ENCODE data around the gene LRRC14B. TPM values are rescaled to one million over a fixed set of nuclear protein-coding genes. Genes with fewer than 3 reads are reported as not detected.

The LRRC14B gene
- polyA plus RNA-seq, 3 donors: not detected

DNA sequence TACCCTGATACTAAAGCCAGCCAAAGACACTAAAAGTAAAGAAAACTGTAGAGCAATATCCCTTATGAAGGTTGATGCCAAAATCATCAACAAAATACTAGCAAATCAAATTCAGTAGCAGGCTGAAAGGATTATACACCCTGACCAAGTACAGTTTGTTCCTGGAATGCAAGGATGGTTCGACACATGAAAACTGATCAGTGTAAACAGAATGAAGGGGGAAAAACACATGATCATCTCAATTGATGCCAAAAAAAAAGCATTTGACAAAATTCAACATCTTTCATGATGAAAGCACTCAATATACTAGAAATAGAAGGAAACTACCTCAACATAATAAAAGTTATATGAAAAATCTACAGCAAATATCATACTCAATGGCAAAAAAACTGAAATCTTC, 43.5 kb upstream of the LRRC14B start:
- Histone ChIP-seq H3K4me2 (replicated peaks; ENCODE audit: extremely low read depth, low read length, poor library complexity, severe bottlenecking) (no peak overlapping the region), H3K9me3 (replicated peaks in 1 of 2; ENCODE audit: control insufficient read depth in 1 of 2, insufficient read depth in 1 of 2, low read length in 2 of 2) (peaks cover 18 to 22% of the 10 kb centered on the region in 2 donors), H3K9ac (ENCODE audit: insufficient read depth, low read length, poor library complexity, severe bottlenecking) (no peak overlapping the region), H3K27me3 (ENCODE audit: control insufficient read depth in 2 of 2, insufficient read depth in 2 of 2, low read length in 2 of 2) (no peaks in the 10 kb centered on the region), H4K20me1 (ENCODE audit: insufficient read depth, low read length) (no peaks in the 10 kb centered on the region), H3K4me3 (replicated peaks in 1 of 3; ENCODE audit: low read depth in 2 of 3, low read length in 3 of 3) (no peak overlapping the region), H3K27ac (ENCODE audit: low read depth in 1 of 2, low read length in 2 of 2) (no peak overlapping the region), H2AFZ (ENCODE audit: insufficient read depth, low read depth, low read length, poor library complexity, severe bottlenecking) (no peak overlapping the region), H3K36me3 (replicated peaks in 1 of 2; ENCODE audit: control insufficient read depth in 1 of 2, insufficient read depth in 2 of 2, low read length in 2 of 2) (no peaks in the 10 kb centered on the region), H3K4me1 (ENCODE audit: control insufficient read depth in 1 of 2, insufficient read depth in 2 of 2, low read length in 2 of 2) (no peaks in the 10 kb centered on the region), H3K79me2 (ENCODE audit: insufficient read depth, low read length) (no peaks in the 10 kb centered on the region)
- peaks cover 0 to 4% (median 0%) of the 10 kb centered on the region in 3 donors for H3K27me3 Mint-ChIP-seq (ENCODE audit: low read depth in 3 of 3)
- H3K4me3 Mint-ChIP-seq: no peak overlapping the region
- no CpG with 5 or more reads among the region's 1 CpG for WGBS (ENCODE audit: insufficient coverage)
- intact Hi-C loops (cut with micrococcal nuclease): no loop called here
- no peaks in the 10 kb centered on the region for H3K36me3 Mint-ChIP-seq
- peaks cover 15 to 31% (median 26%) of the 10 kb centered on the region in 7 donors for H3K9me3 Mint-ChIP-seq
- TF ChIP-seq, protein P1, sequence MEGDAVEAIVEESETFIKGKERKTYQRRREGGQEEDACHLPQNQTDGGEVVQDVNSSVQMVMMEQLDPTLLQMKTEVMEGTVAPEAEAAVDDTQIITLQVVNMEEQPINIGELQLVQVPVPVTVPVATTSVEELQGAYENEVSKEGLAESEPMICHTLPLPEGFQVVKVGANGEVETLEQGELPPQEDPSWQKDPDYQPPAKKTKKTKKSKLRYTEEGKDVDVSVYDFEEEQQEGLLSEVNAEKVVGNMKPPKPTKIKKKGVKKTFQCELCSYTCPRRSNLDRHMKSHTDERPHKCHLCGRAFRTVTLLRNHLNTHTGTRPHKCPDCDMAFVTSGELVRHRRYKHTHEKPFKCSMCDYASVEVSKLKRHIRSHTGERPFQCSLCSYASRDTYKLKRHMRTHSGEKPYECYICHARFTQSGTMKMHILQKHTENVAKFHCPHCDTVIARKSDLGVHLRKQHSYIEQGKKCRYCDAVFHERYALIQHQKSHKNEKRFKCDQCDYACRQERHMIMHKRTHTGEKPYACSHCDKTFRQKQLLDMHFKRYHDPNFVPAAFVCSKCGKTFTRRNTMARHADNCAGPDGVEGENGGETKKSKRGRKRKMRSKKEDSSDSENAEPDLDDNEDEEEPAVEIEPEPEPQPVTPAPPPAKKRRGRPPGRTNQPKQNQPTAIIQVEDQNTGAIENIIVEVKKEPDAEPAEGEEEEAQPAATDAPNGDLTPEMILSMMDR (IDR thresholded peaks at IDR 0.05): no peak
- no peak for DNase-seq
- no peak overlapping the region for H3K27ac Mint-ChIP-seq
- H3K4me1 Mint-ChIP-seq: no peaks in the 10 kb centered on the region

DNA sequence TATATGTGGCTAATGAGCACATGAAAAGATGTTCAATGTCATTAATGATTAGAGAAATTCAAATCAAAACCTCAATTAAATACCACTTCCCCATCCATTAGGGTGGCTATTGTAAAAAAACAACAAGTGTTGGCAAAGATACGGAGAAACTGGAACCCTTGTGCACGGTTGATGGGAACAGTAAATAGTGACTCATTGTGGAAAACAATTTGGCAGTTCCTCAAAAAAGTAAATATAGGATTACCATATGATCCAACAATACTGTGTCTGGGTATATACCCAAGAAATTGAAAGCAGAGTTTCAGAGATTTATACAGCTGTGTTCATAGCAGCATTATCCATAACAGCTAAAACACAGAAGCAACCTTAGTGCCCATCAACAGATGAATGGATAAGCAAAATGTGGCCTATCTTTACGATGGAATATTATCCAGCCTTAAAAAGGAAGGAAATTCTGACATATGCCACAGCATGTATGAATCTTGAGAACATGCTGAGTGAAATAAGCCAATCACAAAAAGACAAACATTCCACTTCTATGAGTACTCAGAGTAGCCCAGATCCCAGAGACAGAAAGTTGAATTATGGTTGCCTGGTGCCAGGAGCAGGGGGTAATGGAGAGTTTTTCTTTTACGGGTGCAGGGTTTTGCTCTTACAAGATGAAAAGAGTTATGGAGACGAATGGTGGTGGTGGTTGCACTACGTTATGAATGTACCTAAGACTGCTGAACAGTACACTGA, 41.4 kb upstream of the LRRC14B start:
- no peaks in the 10 kb centered on the region for H3K4me1 Mint-ChIP-seq
- TF ChIP-seq, protein P1 (IDR thresholded peaks at IDR 0.05): no peak
- H3K9me3 Mint-ChIP-seq: peaks cover 15 to 31% (median 26%) of the 10 kb centered on the region in 7 donors
- no peak overlapping the region for H3K27ac ChIP-seq (ENCODE audit: low read depth in 1 of 2, low read length in 2 of 2)
- H3K79me2 ChIP-seq (ENCODE audit: insufficient read depth, low read length): no peaks in the 10 kb centered on the region
- no peak overlapping the region for H2AFZ ChIP-seq (ENCODE audit: insufficient read depth, low read depth, low read length, poor library complexity, severe bottlenecking)
- H3K4me3 Mint-ChIP-seq: no peak overlapping the region
- WGBS (ENCODE audit: insufficient coverage): 92% methylated on average over 2 of the region's 6 CpGs
- H3K4me1 ChIP-seq (ENCODE audit: control insufficient read depth in 1 of 2, insufficient read depth in 2 of 2, low read length in 2 of 2): no peaks in the 10 kb centered on the region
- H3K27ac Mint-ChIP-seq: no peak overlapping the region
- no peak overlapping the region for H3K4me2 ChIP-seq (replicated peaks; ENCODE audit: extremely low read depth, low read length, poor library complexity, severe bottlenecking)
- peaks cover 18 to 22% of the 10 kb centered on the region in 2 donors for H3K9me3 ChIP-seq (replicated peaks in 1 of 2; ENCODE audit: control insufficient read depth in 1 of 2, insufficient read depth in 1 of 2, low read length in 2 of 2)
- no peak overlapping the region for H3K9ac ChIP-seq (ENCODE audit: insufficient read depth, low read length, poor library complexity, severe bottlenecking)
- H3K36me3 ChIP-seq (replicated peaks in 1 of 2; ENCODE audit: control insufficient read depth in 1 of 2, insufficient read depth in 2 of 2, low read length in 2 of 2): no peaks in the 10 kb centered on the region
- H3K36me3 Mint-ChIP-seq: no peaks in the 10 kb centered on the region
- no peak overlapping the region for H3K4me3 ChIP-seq (replicated peaks in 1 of 3; ENCODE audit: low read depth in 2 of 3, low read length in 3 of 3)
- H3K27me3 ChIP-seq (ENCODE audit: control insufficient read depth in 2 of 2, insufficient read depth in 2 of 2, low read length in 2 of 2): no peaks in the 10 kb centered on the region
- DNase-seq: no peak
- intact Hi-C loops (cut with micrococcal nuclease): no loop called here
- H3K27me3 Mint-ChIP-seq (ENCODE audit: low read depth in 3 of 3): peaks cover 0 to 5% (median 1%) of the 10 kb centered on the region in 3 donors
- no peaks in the 10 kb centered on the region for H4K20me1 ChIP-seq (ENCODE audit: insufficient read depth, low read length)

Measured in CD14-positive monocyte (primary cell).